A673 (cell line): ENCODE results near the gene SLC22A3. TPM values are rescaled to one million over a fixed set of nuclear protein-coding genes. Genes with fewer than 3 reads are reported as not detected.

ENCODE experiments used
- BruUV-seq: library from RNA; stranded (reverse); fragments of 400-500 nt; replicated peaks from 2 replicates; lab custom pipeline; 2021; lab: Mats Ljungman, UMichigan
- CTCF ChIA-PET: fragments of 300-600 bp; sonication (Branson Sonifier 250); formaldehyde crosslinking; loops from one replicate; lab custom pipeline; 2022; ENCODE audit warnings: antibody characterized with exemption; lab: Charles Lee
- POLR2A ChIA-PET: fragments of 300-600 bp; sonication (Branson Sonifier 250); formaldehyde crosslinking; loops from one replicate; lab custom pipeline; 2022; ENCODE audit warnings: antibody characterized with exemption; ENCODE audit not compliant: low non-redundant PET; lab: Charles Lee
- DNase-seq: peaks from one replicate; pipeline ENCODE4 v3.0.0-alpha.2; 2015; ENCODE audit warnings: low spot score
- H3K27ac ChIP-seq: fragments of 200-600 bp; sonication (generic); 2 replicates; pipeline ENCODE4 v1.5.1; 2016; ENCODE audit warnings: mixed run types, low read depth, mild to moderate bottlenecking, mixed read lengths, antibody characterized with exemption, low read length; ENCODE audit not compliant: poor library complexity, severe bottlenecking
- H3K27me3 ChIP-seq: fragments of 200-600 bp; sonication (generic); replicated peaks from 2 replicates; pipeline ENCODE4 v1.6.1; 2017; ENCODE audit warnings: mixed run types, low read depth, mild to moderate bottlenecking, mixed read lengths, antibody characterized with exemption, low read length; ENCODE audit not compliant: insufficient read depth, poor library complexity
- H3K36me3 ChIP-seq: fragments of 200-600 bp; sonication (generic); 2 replicates; pipeline ENCODE4 v1.6.1; 2016; ENCODE audit warnings: mixed run types, mild to moderate bottlenecking, mixed read lengths, antibody characterized with exemption, low read length; ENCODE audit not compliant: insufficient read depth, poor library complexity, severe bottlenecking
- H3K4me1 ChIP-seq: fragments of 200-600 bp; sonication (generic); 2 replicates; pipeline ENCODE4 v1.6.1; 2017; ENCODE audit warnings: mixed run types, mild to moderate bottlenecking, mixed read lengths, antibody characterized with exemption, low read length; ENCODE audit not compliant: insufficient read depth, poor library complexity, severe bottlenecking
- H3K4me3 ChIP-seq: fragments of 200-600 bp; sonication (generic); 2 replicates; pipeline ENCODE4 v1.5.1; 2016; ENCODE audit warnings: low read depth, mixed run types, mild to moderate bottlenecking, mixed read lengths, low read length; ENCODE audit not compliant: poor library complexity, severe bottlenecking
- H3K9me3 ChIP-seq: fragments of 200-600 bp; sonication (generic); 2 replicates; pipeline ENCODE4 v1.6.1; 2016; ENCODE audit warnings: mixed run types, low read depth, mild to moderate bottlenecking, mixed read lengths, antibody characterized with exemption, low read length; ENCODE audit not compliant: poor library complexity, severe bottlenecking
- EZH2 ChIP-seq: fragments of 200-600 bp; sonication (generic); IDR thresholded peaks from 2 replicates; pipeline ENCODE4 v1.6.1; 2017; ENCODE audit warnings: borderline replicate concordance, low read depth, mild to moderate bottlenecking, mixed read lengths, antibody characterized with exemption, low read length; ENCODE audit not compliant: poor library complexity, severe bottlenecking
- intact Hi-C: fragments of 100-400 bp; cut with micrococcal nuclease; formaldehyde crosslinking; loops from one replicate; pipeline ENCODE4 v1.10.0; 2022; ENCODE audit not compliant: unreplicated experiment
- total RNA-seq: library from RNA; stranded (reverse); gene quantifications from 2 replicates; pipeline ENCODE4 v1.2.3, GENCODE V29; 2021
- TF ChIP-seq, protein P1 (sequence below): fragments of 300-800, 200-600 bp; sonication (generic); conservative IDR thresholded peaks from 2 replicates; pipeline ENCODE4 v1.5.1; 2017; ENCODE audit warnings: low read depth, mild to moderate bottlenecking, antibody characterized with exemption, low read length, moderate library complexity, mixed read lengths

The SLC22A3 gene
- total RNA-seq, 1 experiment from 2014 or later, result not detected

DNA sequence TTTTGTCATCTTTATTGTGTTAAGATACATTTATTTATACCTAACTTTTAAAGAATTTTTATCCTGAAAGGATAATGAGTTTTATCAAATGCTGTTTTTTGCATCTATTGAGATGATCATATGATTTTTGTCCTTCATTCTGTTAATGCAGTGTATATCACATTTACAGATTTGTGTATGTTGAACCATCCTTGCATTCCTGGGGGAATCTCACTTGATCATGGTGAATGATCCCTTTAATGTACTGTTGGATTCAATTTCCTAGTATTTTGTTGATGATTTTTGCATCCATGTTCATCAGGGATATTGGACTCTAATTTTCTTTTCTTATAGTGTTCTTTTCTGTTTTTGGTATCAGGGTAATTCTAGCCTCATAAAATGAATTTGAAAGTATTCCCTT is 38.5 kb upstream of the SLC22A3 start:
- no peak for TF ChIP-seq EZH2
- TF ChIP-seq, protein P1, sequence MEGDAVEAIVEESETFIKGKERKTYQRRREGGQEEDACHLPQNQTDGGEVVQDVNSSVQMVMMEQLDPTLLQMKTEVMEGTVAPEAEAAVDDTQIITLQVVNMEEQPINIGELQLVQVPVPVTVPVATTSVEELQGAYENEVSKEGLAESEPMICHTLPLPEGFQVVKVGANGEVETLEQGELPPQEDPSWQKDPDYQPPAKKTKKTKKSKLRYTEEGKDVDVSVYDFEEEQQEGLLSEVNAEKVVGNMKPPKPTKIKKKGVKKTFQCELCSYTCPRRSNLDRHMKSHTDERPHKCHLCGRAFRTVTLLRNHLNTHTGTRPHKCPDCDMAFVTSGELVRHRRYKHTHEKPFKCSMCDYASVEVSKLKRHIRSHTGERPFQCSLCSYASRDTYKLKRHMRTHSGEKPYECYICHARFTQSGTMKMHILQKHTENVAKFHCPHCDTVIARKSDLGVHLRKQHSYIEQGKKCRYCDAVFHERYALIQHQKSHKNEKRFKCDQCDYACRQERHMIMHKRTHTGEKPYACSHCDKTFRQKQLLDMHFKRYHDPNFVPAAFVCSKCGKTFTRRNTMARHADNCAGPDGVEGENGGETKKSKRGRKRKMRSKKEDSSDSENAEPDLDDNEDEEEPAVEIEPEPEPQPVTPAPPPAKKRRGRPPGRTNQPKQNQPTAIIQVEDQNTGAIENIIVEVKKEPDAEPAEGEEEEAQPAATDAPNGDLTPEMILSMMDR, result no peak
- BruUV-seq, result no TSS peak
- no peaks in the 10 kb centered on the region for H3K4me1 ChIP-seq
- CTCF ChIA-PET, result no interaction called here
- H3K27ac ChIP-seq, result no peak overlapping the region
- no peak for DNase-seq
- POLR2A ChIA-PET, result no interaction called here
- peaks cover 11% of the 10 kb centered on the region for H3K9me3 ChIP-seq
- H3K36me3 ChIP-seq, result no peaks in the 10 kb centered on the region
- H3K27me3 ChIP-seq, result no peaks in the 10 kb centered on the region
- intact Hi-C loops, result no loop called here
- no peak overlapping the region for H3K4me3 ChIP-seq

DNA sequence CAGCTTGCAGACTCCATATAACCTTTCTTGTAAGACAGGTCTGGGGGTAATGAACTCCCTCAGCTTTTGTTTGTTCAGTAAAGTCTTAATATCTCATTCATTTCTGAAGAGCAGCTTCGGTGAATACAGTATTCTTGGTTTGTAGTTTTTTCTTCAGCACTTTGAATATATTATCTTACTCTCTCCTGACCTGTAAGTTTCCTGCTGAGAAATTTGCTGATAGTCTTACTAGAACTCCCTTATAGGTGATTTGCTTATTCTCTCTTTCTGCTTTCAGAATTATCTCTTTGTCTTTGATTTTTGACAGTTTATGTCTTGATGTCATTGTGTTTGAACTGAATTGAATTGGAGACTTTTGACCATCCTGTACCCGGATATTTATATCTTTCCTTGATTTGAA is 35.3 kb upstream of the SLC22A3 start:
- Histone ChIP-seq H3K27me3 (no peaks in the 10 kb centered on the region), H3K36me3 (no peaks in the 10 kb centered on the region), H3K4me3 (no peak overlapping the region), H3K9me3 (peaks cover 11% of the 10 kb centered on the region), H3K4me1 (no peaks in the 10 kb centered on the region), H3K27ac (no peak overlapping the region)
- POLR2A ChIA-PET, result no interaction called here
- TF ChIP-seq EZH2, result no peak
- TF ChIP-seq, protein P1, result no peak
- intact Hi-C loops, result no loop called here
- no TSS peak for BruUV-seq
- DNase-seq, result no peak
- CTCF ChIA-PET, result no interaction called here

DNA sequence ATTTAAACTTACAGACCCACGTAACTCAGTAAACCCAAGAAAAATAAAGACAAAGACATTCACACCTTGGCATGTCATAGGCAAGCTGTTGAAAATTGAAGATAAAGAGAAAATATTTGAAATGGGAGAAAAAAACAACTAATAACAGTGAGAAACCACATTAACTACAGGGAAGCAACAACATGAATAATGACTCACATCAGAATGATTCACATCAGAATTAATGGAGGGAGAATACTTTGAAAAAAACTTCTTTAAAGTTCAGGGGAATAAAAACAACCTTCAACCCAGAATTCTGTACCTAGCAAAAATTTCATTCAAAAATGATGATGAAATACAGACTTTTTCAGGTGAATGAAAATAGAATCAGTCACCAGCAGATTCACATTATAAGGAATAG is 32.9 kb upstream of the SLC22A3 start:
- H3K9me3 ChIP-seq, result peaks cover 4% of the 10 kb centered on the region
- H3K4me3 ChIP-seq, result no peak overlapping the region
- no peaks in the 10 kb centered on the region for H3K36me3 ChIP-seq
- BruUV-seq, result no TSS peak
- ChIA-PET POLR2A (no interaction called here), CTCF (no interaction called here)
- intact Hi-C loops, result no loop called here
- no peak for DNase-seq
- TF ChIP-seq EZH2, result no peak
- TF ChIP-seq, protein P1, result no peak
- no peak overlapping the region for H3K27ac ChIP-seq
- H3K27me3 ChIP-seq, result no peaks in the 10 kb centered on the region
- no peaks in the 10 kb centered on the region for H3K4me1 ChIP-seq
